HG03108 (cell line): ENCODE measurements around the gene ADGRF3.
"Not testable (repeated sequence)": the region's sequence is repeated elsewhere in the genome, so short reads cannot be mapped to it uniquely, and the experiment has no call there.

ENCODE experiments used
- ATAC-seq: cut with Tn5 transposase; IDR thresholded peaks from one replicate; pipeline ENCODE4 v1.9.1; 2021; ENCODE audit warnings: moderate library complexity; ENCODE audit not compliant: unreplicated experiment

The ADGRF3 gene

GRCh38 chr2:26281226-26281625, 65.4 kb downstream of the ADGRF3 start:
- ATAC-seq = no peak

GRCh38 chr2:26279886-26280285, 66.7 kb downstream of the ADGRF3 start:
- ATAC-seq = no peak

- ATAC-seq = no peak
Observed at GRCh38 chr2:26276484-26277227, 69.9 kb downstream of the ADGRF3 start.

GRCh38 chr2:26274058-26274613, 72.5 kb downstream of the ADGRF3 start:
- ATAC-seq = no peak

GRCh38 chr2:26273501-26273900, 73.1 kb downstream of the ADGRF3 start:
- ATAC-seq = no peak

GRCh38 chr2:26270373-26270772, 76.2 kb downstream of the ADGRF3 start:
- no peak for ATAC-seq

- ATAC-seq = no peak
Observed at GRCh38 chr2:26269571-26270158, 76.9 kb downstream of the ADGRF3 start.

GRCh38 chr2:26268670-26269385, 77.8 kb downstream of the ADGRF3 start:
- not testable (repeated sequence) for ATAC-seq

GRCh38 chr2:26268213-26268612, 78.4 kb downstream of the ADGRF3 start:
- no peak for ATAC-seq

- not testable (repeated sequence) for ATAC-seq
Observed at GRCh38 chr2:26258836-26259235, 87.8 kb downstream of the ADGRF3 start.
